Kidney (tissue), 14 donors: Measurements from ENCODE around the gene FCER1G. TPM values are rescaled to one million over a fixed set of nuclear protein-coding genes. Genes with fewer than 3 reads are reported as not detected.

Experiments
- DNase-seq, 5 donors: peaks; one replicate each; pipeline ENCODE4 v3.0.0-alpha.2; 2013 to 2020
- FAIRE-seq: peaks from 2 replicates; lab custom pipeline; 2012; peaks lifted over from hg19 to GRCh38; lab: Jason Lieb, UNC
- H3K27ac ChIP-seq, 2 donors: one replicate each; pipeline ENCODE4 v1.7.0; 2013; ENCODE audit warnings: low read depth in 2 of 2, low read length in 2 of 2, inconsistent platforms in 1 of 2
- H3K27me3 ChIP-seq: one replicate; pipeline ENCODE4 v1.7.1; 2013; ENCODE audit warnings: low read length, inconsistent platforms; ENCODE audit not compliant: control insufficient read depth, insufficient read depth
- H3K36me3 ChIP-seq, 3 donors: one replicate each; pipeline versions ENCODE4 v1.7.0 to v1.7.1; 2013; ENCODE audit warnings: low read length in 3 of 3, control low read depth in 1 of 3, inconsistent platforms in 1 of 3; ENCODE audit not compliant: insufficient read depth in 3 of 3, control insufficient read depth in 2 of 3
- H3K4me1 ChIP-seq, 3 donors: one replicate each; pipeline versions ENCODE4 v1.7.0 to v1.7.1; 2013; ENCODE audit warnings: low read length in 3 of 3, inconsistent platforms in 1 of 3, low read depth in 1 of 3; ENCODE audit not compliant: control insufficient read depth in 2 of 3, insufficient read depth in 2 of 3
- H3K4me3 ChIP-seq, 3 donors: one replicate each; pipeline versions ENCODE4 v1.7.0 to v1.8.1; 2013; ENCODE audit warnings: low read length in 3 of 3, control low read depth in 1 of 3, inconsistent platforms in 1 of 3
- H3K9ac ChIP-seq, 3 donors: one replicate each; pipeline versions ENCODE4 v1.7.0 to v1.7.1; 2013; ENCODE audit warnings: low read length in 3 of 3, control low read depth in 1 of 3, inconsistent platforms in 1 of 3
- H3K9me3 ChIP-seq, 3 donors: one replicate each; pipeline versions ENCODE4 v1.7.0 to v1.7.1; 2013; ENCODE audit warnings: low read length in 3 of 3, control low read depth in 1 of 3, inconsistent platforms in 1 of 3; ENCODE audit not compliant: control insufficient read depth in 2 of 3, insufficient read depth in 1 of 3
- CTCF ChIP-seq: IDR thresholded peaks from 3 replicates; pipeline ENCODE4 v1.5.1; 2012; ENCODE audit warnings: mild to moderate bottlenecking, moderate library complexity, borderline replicate concordance; ENCODE audit not compliant: insufficient read depth; ENCODE audit errors: extremely low read depth
- intact Hi-C: fragments of 100-400 bp; cut with DNase I; formaldehyde crosslinking; loops from one replicate; pipeline ENCODE4 v1.11.1; 2022
- polyA plus RNA-seq: library from polyadenylated mRNA; stranded (reverse); fragments of 350-450 nt; fragmentation: Illumina TruSeq; extraction: RNeasy Lipid Tissue Mini Kit (QIAGEN cat#74804); gene quantifications from one replicate; pipeline ENCODE4 v1.2.3, GENCODE V29; 2014; ENCODE audit warnings: low read depth, low replicate concordance; ENCODE audit not compliant: insufficient read depth
- total RNA-seq: library from RNA; stranded (reverse); fragmentation: NEBNext Ultra II Directional; extraction: Animal tissue kit (Norgen Biotek cat#: 25700); gene quantifications from one replicate; pipeline ENCODE4 v1.2.1, GENCODE V29; 2021
- donor health status: control.
- donor health status: control.
- donor health status: control.
- donor health status: control.
- donor health status: control.
- donor health status: DM: yes; HTN: yes; CAD: no.
- donor health status: Normal renal cell carcinoma (clear cell type).

The FCER1G gene
- total and polyA plus RNA-seq, 2 donors from 2014 or later: 38.9 to 43.4 TPM

DNA sequence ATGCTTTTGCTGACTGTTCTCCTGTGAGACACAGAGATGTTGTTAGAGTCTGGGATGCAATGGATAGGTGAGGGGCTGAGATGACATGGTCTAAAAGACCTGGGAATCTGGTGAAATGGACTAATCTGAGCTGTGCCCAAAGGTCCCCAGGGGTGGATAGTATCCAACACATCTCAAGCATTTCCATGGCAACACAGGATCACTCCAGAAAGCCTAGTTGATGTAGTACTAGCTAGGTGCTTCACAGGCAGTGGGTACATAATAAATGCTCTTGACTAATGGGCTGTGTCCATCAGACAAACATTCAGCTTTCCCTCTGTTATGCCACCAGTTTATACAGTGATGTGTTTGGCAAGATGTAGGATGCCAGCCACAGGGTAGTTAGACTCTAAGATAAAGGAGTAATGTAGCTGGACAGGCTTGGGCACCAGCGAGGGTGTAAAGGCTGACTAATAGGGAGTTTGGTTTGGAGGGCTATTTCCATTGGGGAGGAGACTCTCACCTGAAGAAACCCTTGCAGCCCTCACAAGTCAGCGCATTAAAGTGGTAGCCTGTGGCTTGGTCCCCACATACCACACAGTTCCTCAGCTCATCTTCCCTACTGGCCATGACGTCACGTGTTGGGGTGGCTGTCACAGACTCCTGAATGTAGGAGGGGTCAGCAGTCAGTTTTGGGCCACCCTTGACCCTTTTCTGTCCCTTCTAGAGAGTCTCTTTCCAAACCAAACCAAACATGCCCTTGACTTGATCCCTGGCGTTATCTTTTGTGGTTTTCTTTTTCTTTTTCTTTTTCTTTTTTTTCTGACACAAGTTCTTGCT is 21.1 kb downstream of the FCER1G start:
- no peaks in the 10 kb centered on the region for H3K27me3 ChIP-seq
- TF ChIP-seq CTCF: no peak
- FAIRE-seq (no peak), DNase-seq (no peak)
- no peaks in the 10 kb centered on the region for H3K9me3 ChIP-seq
- H3K27ac ChIP-seq: no peak overlapping the region
- intact Hi-C loops: no loop called here
- no peak overlapping the region for H3K9ac ChIP-seq
- peaks cover 0 to 4% (median 0%) of the 10 kb centered on the region in 3 donors for H3K4me1 ChIP-seq
- no peak overlapping the region for H3K4me3 ChIP-seq
- no peaks in the 10 kb centered on the region for H3K36me3 ChIP-seq

GRCh38 chr1:161238039-161238473 is 23.0 kb downstream of the FCER1G start, which contains the start of gene NR1I3:
TSS of gene NR1I3 (minus strand) at chr1:161238203. CDS start at chr1:161236565, 1,638 bp downstream.
- peak in 2 of 5 donors; percentile 10 to 16 for DNase-seq
- no peak for TF ChIP-seq CTCF
- Histone ChIP-seq H3K27ac (peak within 1 kb of the TSS in 1 of 2 donors; percentile 34), H3K27me3 (no peaks in the 10 kb centered on the region), H3K36me3 (no peaks in the 10 kb centered on the region), H3K9me3 (no peaks in the 10 kb centered on the region), H3K9ac (no peak within 1 kb of the TSS), H3K4me3 (peak within 1 kb of the TSS in 1 of 3 donors; percentile 44), H3K4me1 (peaks cover 0 to 4% (median 0%) of the 10 kb centered on the region in 3 donors)
- FAIRE-seq: no peak
- intact Hi-C loops: no loop called here

DNA sequence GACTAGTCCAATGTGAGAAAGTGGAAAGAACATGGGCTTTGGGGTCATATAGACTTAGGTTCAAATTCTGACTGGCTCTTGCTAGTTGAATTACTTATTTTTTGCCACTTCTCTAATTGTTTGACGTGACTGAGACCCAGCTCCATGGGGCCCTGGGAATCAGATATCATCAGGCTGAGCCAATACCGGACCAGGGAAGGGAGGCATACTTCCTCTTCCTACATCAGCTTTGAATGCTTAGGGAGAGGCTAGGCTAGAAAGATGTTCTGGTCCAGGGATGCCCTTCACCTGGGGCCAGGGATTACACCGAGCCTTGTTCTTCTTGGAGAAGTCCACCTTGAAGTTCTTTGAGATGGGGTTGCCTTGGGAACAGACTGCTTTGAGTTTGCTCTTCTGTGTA is 26.6 kb downstream of the FCER1G start:
- FAIRE-seq: no peak

More for the DNA sequence above, 26.6 kb downstream of the FCER1G start:
- no peak for DNase-seq
- intact Hi-C loops: no loop called here
- no peak overlapping the region for H3K4me3 ChIP-seq
- H3K27ac ChIP-seq: no peak overlapping the region
- no peak for TF ChIP-seq CTCF
- no peaks in the 10 kb centered on the region for H3K36me3 ChIP-seq
- no peak overlapping the region for H3K9ac ChIP-seq
- H3K4me1 ChIP-seq: peaks cover 0 to 4% (median 0%) of the 10 kb centered on the region in 3 donors
- no peaks in the 10 kb centered on the region for H3K27me3 ChIP-seq
- no peaks in the 10 kb centered on the region for H3K9me3 ChIP-seq
